Right lobe of liver (tissue), 6 donors: Measurements from ENCODE around the gene SEMA3C. TPM values are rescaled to one million over a fixed set of nuclear protein-coding genes. Genes with fewer than 3 reads are reported as not detected.

ENCODE experiments used
- ATAC-seq, 4 donors: fragments of 200-7000 bp; cut with Tn5 transposase; one replicate each; pipeline ENCODE4 v1.9.1; 2020; ENCODE audit warnings: mild to moderate bottlenecking in 4 of 4, moderate library complexity in 4 of 4
- DNase-seq, 3 donors: peaks; one replicate each; pipeline ENCODE4 v3.0.0-alpha.2; 2020
- H3K27ac ChIP-seq, 3 donors: fragments of 200-600 bp; one replicate each; pipeline ENCODE4 v1.8.0; 2022
- H3K27me3 ChIP-seq, 2 donors: fragments of 200-600 bp; one replicate each; pipeline ENCODE4 v1.8.0; 2022
- H3K36me3 ChIP-seq, 4 donors: fragments of 200-600 bp; sonication (generic) in 1 of 4; one replicate each; pipeline versions ENCODE4 v1.5.1 to v1.8.0; 2017 to 2022; ENCODE audit warnings: control low read depth in 1 of 4
- H3K4me1 ChIP-seq, 4 donors: fragments of 200-600 bp; sonication (generic) in 1 of 4; one replicate each; pipeline versions ENCODE4 v1.5.1 to v1.8.0; 2017 to 2022; ENCODE audit warnings: control low read depth in 1 of 4
- H3K4me3 ChIP-seq, 3 donors: fragments of 200-600 bp; one replicate each; pipeline ENCODE4 v1.8.0; 2022
- H3K9me3 ChIP-seq, 4 donors: fragments of 200-600 bp; sonication (generic) in 1 of 4; one replicate each; pipeline versions ENCODE4 v1.5.1 to v1.8.0; 2017 to 2022; ENCODE audit warnings: control low read depth in 1 of 4
- POLR2A ChIP-seq: fragments of 450-650 bp; IDR thresholded peaks from one replicate; pipeline ENCODE4 v1.6.1; 2017; ENCODE audit warnings: antibody characterized with exemption, mild to moderate bottlenecking
- WGBS: methylation state at CpG from one replicate; pipeline ENCODE4 v1.1.6; 2018; ENCODE audit warnings: low coverage, low lambda C conversion rate; ENCODE audit not compliant: insufficient coverage; ENCODE audit errors: missing lambda C conversion rate; 5-methylcytosine and 5-hydroxymethylcytosine counted together
- intact Hi-C, 2 donors: fragments of 100-400 bp; cut with DNase I; formaldehyde crosslinking; loops; one replicate each; pipeline versions ENCODE4 v1.11.2 to v1.14.1; 2022
- total RNA-seq, 6 experiments: library from RNA; depleted of rRNA in 2 of 6; stranded (reverse); fragments of >200 nt in 2 of 6; fragmentation: NEBNext Ultra II Directional in 3 of 6; extraction: Animal tissue kit (Norgen Biotek cat#: 25700) in 3 of 6; gene quantifications; one replicate each; pipeline versions ENCODE4 v1.1.0 to v1.2.4, GENCODE V29; 2016 to 2023
- TF ChIP-seq, protein P1 (sequence below), 4 donors: fragments of 200-600 bp in 3 of 4; fragments of 450-650 bp in 1 of 4; IDR thresholded peaks; one replicate each; pipeline versions ENCODE4 v1.5.1 to v1.8.0; 2016 to 2022; ENCODE audit warnings: antibody characterized with exemption in 4 of 4, mild to moderate bottlenecking in 2 of 4
- donor health status: DM: no; HTN: yes; CAD: no.
- donor health status: DM: no; HTN: no; CAD: no.
- donor health status: DM: no; HTN: no; CAD: no.
- donor health status: DM: no; HTN: yes; CAD: no.
- donor health status: DM: no; HTN: yes; CAD: no.

Gene SEMA3C
- total RNA-seq, 6 experiments from 2014 or later: 0.23 to 1.3 (median 0.53) TPM

DNA sequence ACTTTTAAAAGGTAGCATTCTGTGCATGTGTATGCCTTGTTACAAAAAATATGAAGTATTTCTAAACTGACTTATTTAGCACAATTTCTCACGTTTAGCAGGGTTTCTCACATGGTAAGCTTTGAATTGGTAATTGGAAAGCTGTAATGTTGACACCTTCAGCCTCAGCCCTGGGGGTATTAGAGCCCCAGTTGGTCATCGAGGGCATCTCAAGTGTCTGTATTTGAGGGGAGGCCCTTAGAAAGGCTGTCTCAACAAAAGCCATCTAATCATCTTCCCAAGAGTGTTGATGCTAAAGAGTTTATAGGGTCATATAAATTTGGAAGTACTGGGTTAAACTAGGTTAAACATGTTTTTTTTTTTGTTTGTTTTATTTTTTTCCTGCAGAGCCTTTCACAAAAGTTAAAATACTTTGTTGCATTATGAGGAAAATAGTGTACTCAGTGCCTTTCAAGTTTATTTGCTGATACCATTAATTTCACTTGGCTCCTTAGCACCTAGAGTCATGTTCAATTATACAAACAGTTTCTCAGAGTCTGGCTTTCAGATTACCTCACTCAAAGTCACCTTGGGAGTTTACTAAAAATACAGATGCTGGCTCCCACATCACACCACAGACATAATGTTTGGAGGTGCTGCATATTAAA lies 146.4 kb downstream of the SEMA3C start:
- H3K4me3 ChIP-seq: no peak overlapping the region
- no peak for DNase-seq
- H3K9me3 ChIP-seq: no peaks in the 10 kb centered on the region
- WGBS: 26% methylated on average over 2 of the region's 2 CpGs
- ATAC-seq: no peak
- no peaks in the 10 kb centered on the region for H3K27me3 ChIP-seq
- TF ChIP-seq, protein P1, sequence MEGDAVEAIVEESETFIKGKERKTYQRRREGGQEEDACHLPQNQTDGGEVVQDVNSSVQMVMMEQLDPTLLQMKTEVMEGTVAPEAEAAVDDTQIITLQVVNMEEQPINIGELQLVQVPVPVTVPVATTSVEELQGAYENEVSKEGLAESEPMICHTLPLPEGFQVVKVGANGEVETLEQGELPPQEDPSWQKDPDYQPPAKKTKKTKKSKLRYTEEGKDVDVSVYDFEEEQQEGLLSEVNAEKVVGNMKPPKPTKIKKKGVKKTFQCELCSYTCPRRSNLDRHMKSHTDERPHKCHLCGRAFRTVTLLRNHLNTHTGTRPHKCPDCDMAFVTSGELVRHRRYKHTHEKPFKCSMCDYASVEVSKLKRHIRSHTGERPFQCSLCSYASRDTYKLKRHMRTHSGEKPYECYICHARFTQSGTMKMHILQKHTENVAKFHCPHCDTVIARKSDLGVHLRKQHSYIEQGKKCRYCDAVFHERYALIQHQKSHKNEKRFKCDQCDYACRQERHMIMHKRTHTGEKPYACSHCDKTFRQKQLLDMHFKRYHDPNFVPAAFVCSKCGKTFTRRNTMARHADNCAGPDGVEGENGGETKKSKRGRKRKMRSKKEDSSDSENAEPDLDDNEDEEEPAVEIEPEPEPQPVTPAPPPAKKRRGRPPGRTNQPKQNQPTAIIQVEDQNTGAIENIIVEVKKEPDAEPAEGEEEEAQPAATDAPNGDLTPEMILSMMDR (IDR thresholded peaks at IDR 0.05): no peak
- no peak for TF ChIP-seq POLR2A
- H3K36me3 ChIP-seq: no peaks in the 10 kb centered on the region
- intact Hi-C loops: no loop called here
- no peaks in the 10 kb centered on the region for H3K4me1 ChIP-seq
- no peak overlapping the region for H3K27ac ChIP-seq

DNA sequence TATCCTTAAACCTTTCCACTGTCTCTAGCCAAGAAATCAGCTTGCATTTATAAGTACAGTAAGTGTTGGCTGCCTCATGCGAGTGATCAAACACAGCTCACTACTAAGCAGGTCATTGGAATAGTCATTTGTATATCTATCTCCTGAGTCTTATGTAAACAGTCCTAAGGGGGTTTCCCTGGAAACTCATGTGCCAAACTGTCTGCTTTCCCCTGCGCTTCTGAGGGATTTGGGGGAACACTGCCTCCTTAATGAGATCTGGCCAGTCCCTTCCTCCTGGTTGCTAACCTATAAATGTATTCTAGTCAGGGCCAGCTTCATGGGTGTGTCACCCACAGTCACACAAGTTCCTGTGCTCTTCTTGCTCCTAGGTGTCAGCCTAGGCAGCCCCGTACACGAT lies 147.3 kb downstream of the SEMA3C start:
- no peak for ATAC-seq
- intact Hi-C loops: no loop called here
- H3K4me1 ChIP-seq: no peaks in the 10 kb centered on the region

GRCh38 chr7:80770675-80771081 lies 148.2 kb downstream of the SEMA3C start:
- Histone ChIP-seq H3K36me3 (no peaks in the 10 kb centered on the region), H3K27me3 (no peaks in the 10 kb centered on the region), H3K4me3 (no peak overlapping the region), H3K4me1 (no peaks in the 10 kb centered on the region), H3K27ac (no peak overlapping the region), H3K9me3 (no peaks in the 10 kb centered on the region)
- TF ChIP-seq POLR2A: no peak
- TF ChIP-seq, protein P1 (IDR thresholded peaks at IDR 0.05): no peak
- ATAC-seq (no peak), DNase-seq (no peak)
- 68% methylated on average over 2 of the region's 2 CpGs for WGBS
- intact Hi-C loops: no loop called here

More for the DNA sequence above, 147.3 kb downstream of the SEMA3C start:
- H3K9me3 ChIP-seq: no peaks in the 10 kb centered on the region
- no peaks in the 10 kb centered on the region for H3K27me3 ChIP-seq
- no peaks in the 10 kb centered on the region for H3K36me3 ChIP-seq
- 22% methylated on average over 4 of the region's 4 CpGs for WGBS
- TF ChIP-seq, protein P1 (IDR thresholded peaks at IDR 0.05): no peak
- no peak for TF ChIP-seq POLR2A
- no peak overlapping the region for H3K27ac ChIP-seq
- no peak overlapping the region for H3K4me3 ChIP-seq
- DNase-seq: no peak

DNA sequence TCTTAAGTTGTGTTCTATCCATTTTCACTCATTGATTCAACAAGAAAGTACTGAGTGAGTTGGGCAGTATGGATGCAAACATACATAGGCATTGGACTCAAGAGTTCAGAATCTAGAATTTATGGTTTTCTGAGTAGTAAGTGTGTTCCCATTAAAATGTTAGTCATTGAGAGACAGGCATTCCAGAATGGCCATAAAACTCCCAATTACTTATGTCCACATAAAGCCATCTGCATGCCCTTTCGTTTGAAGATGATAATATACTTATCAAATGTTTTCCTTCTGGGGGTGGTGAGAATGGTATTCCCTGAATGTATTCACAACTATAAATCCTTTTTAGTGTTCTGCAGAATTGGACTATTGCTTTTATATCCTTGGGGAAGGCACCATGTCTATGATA lies 148.8 kb downstream of the SEMA3C start:
- ATAC-seq (no peak), DNase-seq (no peak)
- WGBS: 54% methylated on average over 1 of the region's 1 CpG
- Histone ChIP-seq H3K4me1 (no peaks in the 10 kb centered on the region), H3K27me3 (no peaks in the 10 kb centered on the region), H3K27ac (no peak overlapping the region), H3K4me3 (no peak overlapping the region), H3K36me3 (no peaks in the 10 kb centered on the region), H3K9me3 (no peaks in the 10 kb centered on the region)
- intact Hi-C loops: no loop called here
- TF ChIP-seq, protein P1 (IDR thresholded peaks at IDR 0.05): no peak
- no peak for TF ChIP-seq POLR2A
